K562 (cell line): ENCODE data around the gene IARS2. TPM values are rescaled to one million over a fixed set of nuclear protein-coding genes. Genes with fewer than 3 reads are reported as not detected.

Experiments used
- BCLAF1 ChIP-seq, 2 experiments: fragments of 450-650 bp in 1 of 2; IDR thresholded peaks; 2 replicates each; pipeline ENCODE4 v1.6.1; 2011 to 2017; ENCODE audit warnings: low read depth in 2 of 2, antibody characterized with exemption in 1 of 2, borderline replicate concordance in 1 of 2, low read length in 1 of 2, mild to moderate bottlenecking in 1 of 2, mixed read lengths in 1 of 2; ENCODE audit not compliant: control insufficient read depth in 1 of 2
- BRCA1 ChIP-seq, 2 experiments: fragments of 450-650 bp in 1 of 2; sonication (generic) in 1 of 2; formaldehyde crosslinking in 1 of 2; IDR thresholded peaks; 2 replicates each; pipeline versions ENCODE4 v1.5.0 to v1.6.1; 2017 to 2020; ENCODE audit warnings: mild to moderate bottlenecking in 1 of 2, missing genetic modification reagents in 1 of 2
- BRF1 ChIP-seq: IDR thresholded peaks from 3 replicates; pipeline ENCODE4 v1.6.1; 2011; ENCODE audit warnings: borderline replicate concordance, mild to moderate bottlenecking; ENCODE audit not compliant: insufficient read length; ENCODE audit errors: extremely low read depth
- DMBX1 ChIP-seq: fragments of 250-450 bp; sonication (Bioruptor Pico); IDR thresholded peaks from 2 replicates; pipeline ENCODE4 v1.8.0; 2022; ENCODE audit warnings: inconsistent platforms, mild to moderate bottlenecking, moderate library complexity, borderline replicate concordance
- LARP7 ChIP-seq: fragments of 450-650 bp; IDR thresholded peaks from 2 replicates; pipeline ENCODE4 v1.6.1; 2016
- PPARD ChIP-seq: fragments of 250-450 bp; sonication (Bioruptor Pico); IDR thresholded peaks from 2 replicates; pipeline ENCODE4 v1.8.0; 2022; ENCODE audit warnings: inconsistent platforms, mild to moderate bottlenecking, moderate library complexity
- SAFB ChIP-seq: fragments of 200-400 bp; formaldehyde crosslinking; IDR thresholded peaks from 2 replicates; pipeline ENCODE4 v1.6.1; 2017; ENCODE audit warnings: low read depth, low read length, borderline replicate concordance
- TCFL5 ChIP-seq: fragments of 250-450 bp; sonication (Bioruptor Pico); conservative IDR thresholded peaks from 2 replicates; pipeline ENCODE4 v1.6.1; 2021; ENCODE audit warnings: mild to moderate bottlenecking, moderate library complexity, matching md5 sums
- TFAP4 ChIP-seq: sonication (generic); formaldehyde crosslinking; IDR thresholded peaks from 2 replicates; pipeline ENCODE4 v1.8.0; 2022; ENCODE audit warnings: missing genetic modification reagents, mild to moderate bottlenecking, moderate library complexity, borderline replicate concordance
- ZNF175 ChIP-seq: fragments of 200-800 bp; sonication (Bioruptor generic); IDR thresholded peaks from 2 replicates; pipeline ENCODE4 v1.6.1; 2016; ENCODE audit warnings: low read depth, mild to moderate bottlenecking, missing genetic modification characterization, missing compliant biosample characterization
- ZNF24 ChIP-seq: fragments of 450-650 bp; IDR thresholded peaks from 2 replicates; pipeline ENCODE4 v1.6.1; 2016
- ZNF324 ChIP-seq: fragments of 250-450 bp; sonication (Bioruptor Pico); IDR thresholded peaks from 2 replicates; pipeline ENCODE4 v1.4.0; 2020; ENCODE audit warnings: mild to moderate bottlenecking
- ZNF407 ChIP-seq: fragments of 450-650 bp; IDR thresholded peaks from 2 replicates; pipeline ENCODE4 v1.6.1; 2016; ENCODE audit warnings: low read depth
- ZNF589 ChIP-seq: fragments of 200-800 bp; sonication (Bioruptor generic); IDR thresholded peaks from 2 replicates; pipeline ENCODE4 v1.6.1; 2016; ENCODE audit warnings: low read depth, missing genetic modification characterization, missing compliant biosample characterization
- polyA plus RNA-seq, 8 experiments: library from polyadenylated mRNA; depleted of rRNA in 4 of 8; stranded (reverse) in 5 of 8; unstranded in 3 of 8; fragments of >200 nt; fragmentation: Nextera tagmentation in 2 of 8; fragmentation: Illumina TruSeq in 1 of 8; extraction: Ambion mirVana in 2 of 8; extraction: Trizol in 1 of 8; gene quantifications; 2 replicates each; pipeline versions ENCODE4 v1.2.1 to v1.2.3, GENCODE V29; 2011 to 2014; ENCODE audit warnings: inconsistent platforms in 1 of 8, missing spikeins in 1 of 8
- total RNA-seq, 7 experiments: library from RNA; depleted of rRNA in 6 of 7; stranded (reverse); fragments of >200 nt in 6 of 7; fragmentation: Illumina TruSeq in 2 of 7; extraction: Trizol in 2 of 7; gene quantifications; 2 replicates each; pipeline versions ENCODE4 v1.2.1 to v1.2.3, GENCODE V29; 2011 to 2021; ENCODE audit warnings: low replicate concordance in 1 of 7

IARS2 gene
- total and polyA plus RNA-seq, 9 of the 15 experiments (the other 6 are each of a cell fraction or from before 2014, with no cell fraction given) = 39.6 to 127 (median 93.8) TPM

GRCh38 chr1:220089650-220090556 lies 4.0 kb upstream of the IARS2 start, which contains the start of gene BPNT1 (continued):
- no peak for TF ChIP-seq ZNF175 (CRISPR knock-in tag)
- TF ChIP-seq BCLAF1 (IDR thresholded peaks at IDR 0.05; ENCODE audit: borderline replicate concordance in 1 of 2, control insufficient read depth in 1 of 2, low read depth in 2 of 2, low read length in 1 of 2) = no peak
- TF ChIP-seq ZNF407 = no peak; the same call in 1 of the 2 replicates
- no peak for TF ChIP-seq ZNF24
- TF ChIP-seq DMBX1 = no peak
- TF ChIP-seq BRF1 = no peak
- no peak for TF ChIP-seq SAFB
- no peak for TF ChIP-seq ZNF589 (CRISPR knock-in tag)
- no peak for TF ChIP-seq TCFL5
- TF ChIP-seq ZNF324 (CRISPR knock-in tag) = no peak
- peak; percentile 83 for TF ChIP-seq TFAP4 (CRISPR knock-in tag)
- peak; percentile 90; the same call in 1 of the 2 replicates for TF ChIP-seq LARP7
- no peak for TF ChIP-seq PPARD (CRISPR knock-in tag)
- no peak for TF ChIP-seq BRCA1 (IDR thresholded peaks at IDR 0.05)
- no peak for TF ChIP-seq BRCA1 (CRISPR knock-in tag; IDR thresholded peaks at IDR 0.05)
